Esophagus squamous epithelium (tissue), 5 donors: ENCODE data around the gene TCP1. TPM values are rescaled to one million over a fixed set of nuclear protein-coding genes. Genes with fewer than 3 reads are reported as not detected.

Experiments used
- DNase-seq: peaks from one replicate; lab custom pipeline; 2025; lab: John Stamatoyannopoulos, UW
- H3K27ac ChIP-seq, 4 donors: fragments of 200-600 bp; sonication (generic); one replicate each; pipeline ENCODE4 v1.5.1; 2016 to 2019; ENCODE audit warnings: mild to moderate bottlenecking in 1 of 4
- H3K27me3 ChIP-seq, 4 donors: fragments of 200-600 bp; sonication (generic); 1 replicate in 3 of 4; 2 replicates in 1 of 4; pipeline versions ENCODE4 v1.5.1 to v1.6.0; 2017 to 2021; ENCODE audit warnings: antibody characterized with exemption in 1 of 4
- H3K36me3 ChIP-seq, 3 donors: fragments of 200-600 bp; sonication (generic); one replicate each; pipeline ENCODE4 v1.5.1; 2016 to 2019
- H3K4me1 ChIP-seq, 3 donors: fragments of 200-600 bp; sonication (generic); one replicate each; pipeline ENCODE4 v1.5.1; 2017 to 2019
- H3K4me3 ChIP-seq, 4 donors: fragments of 200-600 bp; sonication (generic); 1 replicate in 3 of 4; 2 replicates in 1 of 4; pipeline ENCODE4 v1.5.1; 2016 to 2019; ENCODE audit warnings: mild to moderate bottlenecking in 2 of 4, moderate library complexity in 1 of 4
- H3K9me3 ChIP-seq, 3 donors: fragments of 200-600 bp; sonication (generic); one replicate each; pipeline ENCODE4 v1.5.1; 2016 to 2019
- POLR2A ChIP-seq, 4 donors: fragments of 450-650 bp; IDR thresholded peaks; one replicate each; pipeline ENCODE4 v1.6.1; 2017; ENCODE audit warnings: antibody characterized with exemption in 4 of 4, mild to moderate bottlenecking in 4 of 4, moderate library complexity in 3 of 4
- WGBS, 2 donors: methylation state at CpG; one replicate each; pipeline ENCODE4 v1.1.5; 2018; 5-methylcytosine and 5-hydroxymethylcytosine counted together
- intact Hi-C: fragments of 100-400 bp; cut with DNase I; formaldehyde crosslinking; loops from one replicate; pipeline ENCODE4 v1.15.0; 2022
- total RNA-seq, 4 donors: library from RNA; depleted of rRNA; stranded (reverse); fragments of >200 nt; gene quantifications; one replicate each; pipeline ENCODE4 v1.1.0, GENCODE V29; 2016
- TF ChIP-seq, protein P1 (sequence below), 6 experiments: fragments of 450-650 bp in 4 of 6; fragments of 200-600 bp in 2 of 6; sonication (generic) in 2 of 6; IDR thresholded peaks; one replicate each; pipeline ENCODE4 v1.5.1; 2016 to 2019; ENCODE audit warnings: antibody characterized with exemption in 6 of 6, mild to moderate bottlenecking in 4 of 6, moderate library complexity in 4 of 6
- donor health status: DM: yes; HTN: yes; CAD: no.

Gene TCP1
- total RNA-seq, 4 donors from 2014 or later: 75.1 to 189 (median 172) TPM

GRCh38 chr6:159833556-159833955 lies 44.2 kb upstream of the TCP1 start:
- Histone ChIP-seq H3K36me3 (no peaks in the 10 kb centered on the region), H3K4me1 (peaks cover 0 to 8% (median 0%) of the 10 kb centered on the region in 3 donors), H3K9me3 (no peaks in the 10 kb centered on the region), H3K27ac (no peak overlapping the region), H3K4me3 (no peak overlapping the region), H3K27me3 (peaks cover 0 to 9% (median 0%) of the 10 kb centered on the region in 4 donors)
- intact Hi-C loops: no loop called here
- TF ChIP-seq, protein P1, sequence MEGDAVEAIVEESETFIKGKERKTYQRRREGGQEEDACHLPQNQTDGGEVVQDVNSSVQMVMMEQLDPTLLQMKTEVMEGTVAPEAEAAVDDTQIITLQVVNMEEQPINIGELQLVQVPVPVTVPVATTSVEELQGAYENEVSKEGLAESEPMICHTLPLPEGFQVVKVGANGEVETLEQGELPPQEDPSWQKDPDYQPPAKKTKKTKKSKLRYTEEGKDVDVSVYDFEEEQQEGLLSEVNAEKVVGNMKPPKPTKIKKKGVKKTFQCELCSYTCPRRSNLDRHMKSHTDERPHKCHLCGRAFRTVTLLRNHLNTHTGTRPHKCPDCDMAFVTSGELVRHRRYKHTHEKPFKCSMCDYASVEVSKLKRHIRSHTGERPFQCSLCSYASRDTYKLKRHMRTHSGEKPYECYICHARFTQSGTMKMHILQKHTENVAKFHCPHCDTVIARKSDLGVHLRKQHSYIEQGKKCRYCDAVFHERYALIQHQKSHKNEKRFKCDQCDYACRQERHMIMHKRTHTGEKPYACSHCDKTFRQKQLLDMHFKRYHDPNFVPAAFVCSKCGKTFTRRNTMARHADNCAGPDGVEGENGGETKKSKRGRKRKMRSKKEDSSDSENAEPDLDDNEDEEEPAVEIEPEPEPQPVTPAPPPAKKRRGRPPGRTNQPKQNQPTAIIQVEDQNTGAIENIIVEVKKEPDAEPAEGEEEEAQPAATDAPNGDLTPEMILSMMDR (IDR thresholded peaks at IDR 0.05): no peak
- DNase-seq: no peak
- 83 to 92% methylated on average over 2 of the region's 2 CpGs for WGBS, 2 donors

DNA sequence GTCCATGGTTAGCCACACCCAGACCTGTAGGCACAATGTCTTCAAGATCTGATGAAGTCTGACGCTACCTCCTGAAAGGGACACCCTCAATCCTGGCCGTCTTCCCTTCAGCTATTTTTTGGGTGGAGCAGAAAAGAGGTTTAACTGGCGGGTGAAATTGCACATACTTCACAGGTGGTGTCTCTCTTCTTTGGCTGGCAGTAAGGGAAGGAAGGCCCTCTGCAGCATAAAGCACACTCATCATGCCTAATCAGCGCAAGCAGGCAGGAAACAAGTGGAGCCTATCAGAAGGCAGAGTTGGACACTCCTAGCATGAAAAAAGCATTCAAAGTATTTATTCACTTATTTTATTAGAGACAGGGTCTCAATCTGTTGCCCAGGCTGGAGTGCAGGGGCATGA lies 43.5 kb upstream of the TCP1 start:
- H3K4me3 ChIP-seq: no peak overlapping the region
- no peak overlapping the region for H3K27ac ChIP-seq
- H3K9me3 ChIP-seq: no peaks in the 10 kb centered on the region
- no peak for TF ChIP-seq POLR2A (IDR thresholded peaks at IDR 0.05)
- TF ChIP-seq, protein P1 (IDR thresholded peaks at IDR 0.05): no peak
- WGBS, 2 donors: 39 to 52% methylated on average over 4 of the region's 4 CpGs
- no peaks in the 10 kb centered on the region for H3K36me3 ChIP-seq
- intact Hi-C loops: no loop called here
- no peak for DNase-seq
- peaks cover 0 to 8% (median 0%) of the 10 kb centered on the region in 3 donors for H3K4me1 ChIP-seq
- peaks cover 0 to 9% (median 0%) of the 10 kb centered on the region in 4 donors for H3K27me3 ChIP-seq

DNA sequence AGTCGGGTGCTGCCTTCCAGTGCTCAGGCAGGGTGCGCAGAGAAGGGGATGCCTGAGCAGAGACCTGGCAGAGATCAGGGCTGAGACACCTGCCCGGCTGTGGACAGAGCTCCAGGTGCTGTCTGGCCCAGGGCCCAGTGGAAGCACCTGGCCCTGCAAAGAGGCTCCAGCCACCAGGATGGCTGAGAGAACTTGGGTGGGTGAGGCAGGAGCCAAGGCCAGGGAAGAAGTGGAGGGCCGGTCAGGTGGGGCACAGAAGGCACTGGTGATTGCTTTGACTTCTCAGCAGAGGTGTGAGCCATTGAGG lies 41.9 kb upstream of the TCP1 start:
- no peak for TF ChIP-seq POLR2A (IDR thresholded peaks at IDR 0.05)
- TF ChIP-seq, protein P1 (IDR thresholded peaks at IDR 0.05): no peak
- Histone ChIP-seq H3K9me3 (no peaks in the 10 kb centered on the region), H3K36me3 (no peaks in the 10 kb centered on the region), H3K4me1 (peaks cover 0 to 8% (median 0%) of the 10 kb centered on the region in 3 donors), H3K4me3 (no peak overlapping the region), H3K27me3 (peaks cover 0 to 9% (median 0%) of the 10 kb centered on the region in 4 donors), H3K27ac (no peak overlapping the region)
- WGBS, 2 donors: 80 to 86% methylated on average over 1 to 3 of the region's 4 CpGs
- intact Hi-C loops: no loop called here
- no peak for DNase-seq

DNA sequence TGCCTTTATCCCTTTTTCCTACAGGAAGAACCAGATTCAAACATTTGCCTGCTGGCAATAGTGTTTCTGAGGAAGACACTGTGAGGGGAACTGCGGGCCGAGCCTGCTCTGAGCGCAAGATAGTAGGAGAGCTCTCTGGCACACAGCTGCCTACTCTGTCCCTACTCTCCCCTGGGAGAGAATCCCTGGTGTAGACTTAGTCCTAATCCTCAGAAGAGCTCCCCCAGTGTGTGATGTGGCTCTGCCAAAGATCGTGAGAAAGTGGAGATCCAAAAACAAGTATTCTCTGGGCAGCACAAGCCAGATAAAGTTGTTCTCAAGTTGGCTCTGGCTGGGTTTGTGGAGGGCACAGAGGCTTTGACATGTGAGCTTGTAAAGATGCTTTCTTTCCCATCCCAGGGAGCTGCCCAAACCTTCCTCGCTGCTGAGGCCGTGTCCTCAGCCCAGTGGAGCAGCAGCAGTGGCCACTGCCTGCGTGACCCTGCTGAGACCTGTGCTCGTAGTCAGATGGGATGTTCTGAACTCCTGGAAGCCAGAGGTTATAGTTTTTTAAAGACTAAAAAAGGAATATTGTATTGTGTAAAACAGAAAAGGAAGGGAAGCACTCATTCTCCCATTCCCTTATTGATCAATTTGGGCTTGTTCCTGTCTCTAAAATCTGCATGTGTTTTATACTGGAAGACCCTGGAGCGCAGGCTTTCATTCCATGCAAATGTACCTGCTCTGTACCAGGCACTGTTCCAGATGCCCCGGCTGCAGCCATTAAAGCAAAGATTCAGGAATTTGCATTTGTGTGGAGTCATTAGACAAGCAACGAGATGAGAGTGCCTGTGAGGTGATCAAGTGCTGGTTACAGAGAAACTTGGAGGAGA lies 41.3 kb upstream of the TCP1 start:
- no peaks in the 10 kb centered on the region for H3K36me3 ChIP-seq
- no peak overlapping the region for H3K4me3 ChIP-seq
- WGBS, 2 donors: 58 to 61% methylated on average over 8 of the region's 11 CpGs
- no peak for DNase-seq
- TF ChIP-seq, protein P1 (IDR thresholded peaks at IDR 0.05): no peak
- no peak for TF ChIP-seq POLR2A (IDR thresholded peaks at IDR 0.05)
- H3K9me3 ChIP-seq: no peaks in the 10 kb centered on the region
- peaks cover 0 to 8% (median 0%) of the 10 kb centered on the region in 3 donors for H3K4me1 ChIP-seq
- intact Hi-C loops: no loop called here
- no peak overlapping the region for H3K27ac ChIP-seq
- H3K27me3 ChIP-seq: peaks cover 0 to 9% (median 0%) of the 10 kb centered on the region in 4 donors

DNA sequence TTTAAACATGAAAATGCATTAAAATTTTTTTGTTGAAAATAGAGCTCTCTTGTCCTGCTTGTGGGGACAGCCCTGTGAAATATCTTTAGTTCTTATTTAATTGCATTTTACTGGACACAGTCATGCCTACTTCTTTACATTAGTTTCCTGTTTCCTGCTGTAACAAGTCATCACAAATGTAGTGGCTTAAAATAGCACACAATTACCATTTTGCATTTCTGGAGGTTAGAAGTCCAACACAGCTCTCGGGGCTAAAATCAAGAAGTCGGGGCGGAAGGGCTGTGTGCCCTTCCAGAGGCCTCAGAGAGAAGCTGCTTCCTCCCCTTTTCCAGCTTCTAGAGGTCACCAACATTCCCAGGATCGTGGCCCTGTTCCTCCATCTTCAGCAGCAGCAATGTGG lies 40.1 kb upstream of the TCP1 start:
- no peak for DNase-seq
- 31 to 47% methylated on average over 4 of the region's 4 CpGs for WGBS, 2 donors

More for the DNA sequence above, 40.1 kb upstream of the TCP1 start:
- Histone ChIP-seq H3K27ac (no peak overlapping the region), H3K27me3 (peaks cover 0 to 9% (median 0%) of the 10 kb centered on the region in 4 donors), H3K9me3 (no peaks in the 10 kb centered on the region), H3K4me1 (peaks cover 0 to 8% (median 0%) of the 10 kb centered on the region in 3 donors), H3K4me3 (no peak overlapping the region), H3K36me3 (no peaks in the 10 kb centered on the region)
- TF ChIP-seq, protein P1 (IDR thresholded peaks at IDR 0.05): no peak
- no peak for TF ChIP-seq POLR2A (IDR thresholded peaks at IDR 0.05)
- intact Hi-C loops: no loop called here
